NCI-H748 treated with DMSO at 0.1 percent for 48 hours (cell line): ENCODE measurements around the gene TNNT3.

ENCODE experiments used
- DNase-seq: peaks from one replicate; lab custom pipeline; 2025; lab: John Stamatoyannopoulos, UW

The TNNT3 gene

GRCh38 chr11:1923201-1923956 is 3.9 kb downstream of the TNNT3 start:
- DNase-seq = no peak

- DNase-seq = no peak
Measured at GRCh38 chr11:1924181-1924580, 4.7 kb downstream of the TNNT3 start.

- DNase-seq = no peak
Measured at GRCh38 chr11:1924646-1925372, 5.3 kb downstream of the TNNT3 start.

- no peak for DNase-seq
Measured at GRCh38 chr11:1925373-1926155, 6.1 kb downstream of the TNNT3 start.

GRCh38 chr11:1926156-1927025 is 6.9 kb downstream of the TNNT3 start:
- no peak for DNase-seq

GRCh38 chr11:1927026-1927847 is 7.7 kb downstream of the TNNT3 start:
- no peak for DNase-seq

GRCh38 chr11:1927848-1928469 is 8.5 kb downstream of the TNNT3 start:
- no peak for DNase-seq

- DNase-seq = no peak
Measured at GRCh38 chr11:1928470-1928890, 9.0 kb downstream of the TNNT3 start.

- DNase-seq = no peak
Measured at GRCh38 chr11:1928891-1929541, 9.5 kb downstream of the TNNT3 start.

GRCh38 chr11:1929621-1930461 is 10.3 kb downstream of the TNNT3 start:
- DNase-seq = no peak

- no peak for DNase-seq
Measured at GRCh38 chr11:1930462-1930830, 10.9 kb downstream of the TNNT3 start.

- DNase-seq = no peak
Measured at GRCh38 chr11:1931341-1932104, 12.0 kb downstream of the TNNT3 start.

GRCh38 chr11:1932105-1932480 is 12.6 kb downstream of the TNNT3 start:
- no peak for DNase-seq

GRCh38 chr11:1932681-1933080 is 13.2 kb downstream of the TNNT3 start:
- no peak for DNase-seq

- DNase-seq = no peak
Measured at GRCh38 chr11:1933416-1934334, 14.2 kb downstream of the TNNT3 start.

- no peak for DNase-seq
Measured at GRCh38 chr11:1934335-1935155, 15.0 kb downstream of the TNNT3 start.
